ENCODE measurements around the gene FARS2.

GRCh38 chr6:5747379-5747778, 486.1 kb downstream of the FARS2 start:
- TF ChIP-seq CTCF (IDR thresholded peaks at IDR 0.05) (no peak), POLR2A (IDR thresholded peaks at IDR 0.05) (no peak), EP300 (IDR thresholded peaks at IDR 0.05) (no peak)
